Measurements from ENCODE around the gene PCID2.

PCID2 gene

GRCh38 chr13:113220141-113220598, 11.7 kb upstream of the PCID2 start:
- no peak overlapping the region for H3K27ac ChIP-seq
- H3K4me2 ChIP-seq (ENCODE audit: low read length): no peak overlapping the region
- no peaks in the 10 kb centered on the region for H3K27me3 ChIP-seq (ENCODE audit: control insufficient read depth, insufficient read depth, low read length)
- H3K79me2 ChIP-seq: peaks cover 11% of the 10 kb centered on the region
- H2AFZ ChIP-seq: no peak overlapping the region
- peaks cover 10% of the 10 kb centered on the region for H3K4me1 ChIP-seq
- no peak for TF ChIP-seq CTCF (IDR thresholded peaks at IDR 0.05)
- no peak overlapping the region for H3K9ac ChIP-seq
- no peaks in the 10 kb centered on the region for H3K36me3 ChIP-seq (ENCODE audit: control insufficient read depth, insufficient read depth, low read length)
- no peaks in the 10 kb centered on the region for H3K9me3 ChIP-seq (ENCODE audit: control insufficient read depth, low read length)
- H3K4me3 ChIP-seq (ENCODE audit: low read depth, low read length): no peak overlapping the region

DNA sequence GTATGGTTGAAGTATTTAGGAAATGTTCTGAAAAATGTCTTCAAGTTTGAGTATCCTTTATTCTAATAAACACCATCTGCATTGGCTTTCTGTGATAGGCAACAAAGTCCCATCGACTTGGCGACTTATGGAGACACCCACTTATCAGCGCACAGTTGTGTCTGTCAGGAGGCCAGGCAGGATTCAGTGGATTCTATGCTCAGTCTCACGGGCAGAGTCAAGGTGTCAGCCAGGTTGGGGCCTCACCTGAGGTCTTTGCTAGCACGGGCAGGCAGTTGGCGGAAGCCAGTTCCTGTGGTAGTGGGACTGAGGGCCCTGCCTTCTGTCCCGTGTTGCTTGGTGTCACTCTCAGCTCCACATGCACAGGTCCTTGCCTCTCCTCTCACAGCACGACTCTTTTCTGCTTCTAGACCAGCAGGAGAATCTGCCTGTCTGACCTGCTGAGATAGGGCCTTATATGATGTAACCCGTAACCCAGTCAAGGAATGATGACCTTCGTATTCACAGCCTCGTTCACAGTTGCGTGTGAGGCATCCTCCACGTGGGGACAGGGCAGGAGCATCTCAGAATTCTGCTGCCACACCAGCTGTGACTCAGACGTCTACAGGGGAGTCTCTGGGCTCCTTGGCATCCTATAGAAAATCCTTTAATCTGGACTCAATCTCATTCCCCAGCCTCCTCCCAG, 10.9 kb upstream of the PCID2 start:
- no peak overlapping the region for H3K27ac ChIP-seq
- peaks cover 12% of the 10 kb centered on the region for H3K4me1 ChIP-seq
- H3K9me3 ChIP-seq (ENCODE audit: control insufficient read depth, low read length): no peaks in the 10 kb centered on the region
- no peak overlapping the region for H2AFZ ChIP-seq
- H3K4me2 ChIP-seq (ENCODE audit: low read length): no peak overlapping the region
- H3K9ac ChIP-seq: no peak overlapping the region
- H3K79me2 ChIP-seq: peaks cover 17% of the 10 kb centered on the region
- H3K4me3 ChIP-seq (ENCODE audit: low read depth, low read length): no peak overlapping the region
- TF ChIP-seq CTCF (IDR thresholded peaks at IDR 0.05): no peak
- no peaks in the 10 kb centered on the region for H3K27me3 ChIP-seq (ENCODE audit: control insufficient read depth, insufficient read depth, low read length)
- no peaks in the 10 kb centered on the region for H3K36me3 ChIP-seq (ENCODE audit: control insufficient read depth, insufficient read depth, low read length)

DNA sequence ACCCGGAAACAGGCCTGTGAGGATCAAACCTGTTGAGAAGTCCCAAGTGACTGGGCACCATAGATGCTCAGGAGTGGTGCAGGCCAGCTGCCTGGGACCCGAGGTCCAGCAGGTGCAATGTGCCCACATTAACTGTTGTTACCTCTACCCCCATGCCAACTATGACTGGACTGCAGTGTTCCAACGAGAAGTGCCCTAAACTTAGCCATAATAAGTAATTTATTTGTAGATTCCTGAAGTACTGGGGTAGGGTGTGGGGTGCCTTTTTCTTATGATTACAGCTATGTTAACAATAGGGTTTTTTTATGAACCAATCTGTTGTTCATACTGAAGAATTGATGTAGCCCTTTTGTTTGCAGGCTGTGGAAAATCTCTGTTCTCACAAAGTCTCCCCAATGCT, 10.1 kb upstream of the PCID2 start:
- H3K27ac ChIP-seq: no peak overlapping the region
- H3K4me2 ChIP-seq (ENCODE audit: low read length): no peak overlapping the region
- no peak overlapping the region for H2AFZ ChIP-seq
- H3K4me3 ChIP-seq (ENCODE audit: low read depth, low read length): no peak overlapping the region
- no peaks in the 10 kb centered on the region for H3K27me3 ChIP-seq (ENCODE audit: control insufficient read depth, insufficient read depth, low read length)
- H3K4me1 ChIP-seq: peaks cover 12% of the 10 kb centered on the region
- TF ChIP-seq CTCF (IDR thresholded peaks at IDR 0.05): no peak
- H3K36me3 ChIP-seq (ENCODE audit: control insufficient read depth, insufficient read depth, low read length): no peaks in the 10 kb centered on the region
- peaks cover 20% of the 10 kb centered on the region for H3K79me2 ChIP-seq
- H3K9ac ChIP-seq: no peak overlapping the region
- no peaks in the 10 kb centered on the region for H3K9me3 ChIP-seq (ENCODE audit: control insufficient read depth, low read length)

GRCh38 chr13:113216254-113217048, 8.0 kb upstream of the PCID2 start:
- Histone ChIP-seq H3K36me3 (ENCODE audit: control insufficient read depth, insufficient read depth, low read length) (no peaks in the 10 kb centered on the region), H3K79me2 (peaks cover 11% of the 10 kb centered on the region), H2AFZ (no peak overlapping the region), H3K27me3 (ENCODE audit: control insufficient read depth, insufficient read depth, low read length) (no peaks in the 10 kb centered on the region), H3K4me3 (ENCODE audit: low read depth, low read length) (peak overlapping the region; percentile 27), H3K9me3 (ENCODE audit: control insufficient read depth, low read length) (no peaks in the 10 kb centered on the region), H3K27ac (peak overlapping the region; percentile 57), H3K9ac (no peak overlapping the region), H3K4me2 (ENCODE audit: low read length) (peak overlapping the region; percentile 45), H3K4me1 (peaks cover 12% of the 10 kb centered on the region)
- no peak for TF ChIP-seq CTCF (IDR thresholded peaks at IDR 0.05)

All from parathyroid adenoma (tissue), 2 donors.